GM13977 (cell line): ENCODE results near the gene MTHFD1L.

Source experiments
- DNase-seq: peaks from one replicate; pipeline ENCODE4 v3.0.0; 2012; ENCODE audit warnings: low spot score
- in situ Hi-C: fragments of 300-500 bp; cut with MboI; formaldehyde crosslinking; loops from one replicate; pipeline ENCODE4 v1.12.0; 2022; ENCODE audit warnings: low sequenced_read_pairs, low pct_unique_long_range_greater_than_20kb, mixed read lengths, inconsistent platforms; ENCODE audit not compliant: unreplicated experiment
- TF ChIP-seq, protein P1 (sequence below): IDR thresholded peaks from 2 replicates; pipeline ENCODE4 v1.5.1; 2012; ENCODE audit warnings: mild to moderate bottlenecking, control low read depth; ENCODE audit not compliant: insufficient read depth; ENCODE audit errors: extremely low read depth, missing control alignments

The MTHFD1L gene

DNA sequence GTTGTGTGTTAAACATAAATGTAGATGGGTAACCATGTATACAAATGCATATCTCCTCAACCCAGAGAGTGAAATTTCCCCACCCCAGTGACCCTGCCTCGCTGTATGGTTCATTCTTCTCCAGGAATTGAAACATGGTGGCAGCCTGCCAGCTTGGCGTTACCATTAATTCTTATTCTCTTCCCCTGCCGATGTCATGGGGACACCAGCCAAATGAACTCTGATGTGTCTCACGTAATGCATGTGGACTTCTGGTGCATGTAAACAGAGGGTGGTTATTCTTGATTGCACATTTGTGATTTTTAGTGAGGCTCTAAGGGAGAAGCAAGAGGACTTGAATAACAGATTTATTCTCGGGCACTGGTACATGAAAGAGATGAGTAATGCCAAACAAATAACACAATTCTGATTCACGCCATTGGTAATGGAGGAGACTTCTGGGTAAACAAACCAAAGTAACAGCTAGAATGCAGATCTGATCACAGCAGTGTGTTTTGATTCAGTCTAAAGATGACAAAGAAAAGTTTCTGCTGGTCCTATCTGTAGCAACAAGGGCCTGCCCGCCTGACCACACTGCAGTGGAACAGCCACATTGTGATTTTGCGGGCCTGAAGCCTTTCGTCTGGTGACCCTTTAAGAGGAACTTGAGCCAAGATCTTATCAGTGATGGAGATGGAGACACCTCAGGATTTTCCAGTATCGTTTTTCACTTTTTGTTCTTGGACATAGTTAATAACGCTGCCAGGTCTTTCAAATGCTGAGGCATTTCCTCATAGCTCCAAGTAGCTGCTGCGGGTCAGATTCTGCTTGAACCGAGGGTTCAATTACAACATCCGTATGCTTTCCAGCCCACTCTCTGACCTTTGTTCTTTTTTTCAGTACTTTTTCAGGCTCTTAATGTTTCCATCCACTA is 202.4 kb downstream of the MTHFD1L start:
- TF ChIP-seq, protein P1, sequence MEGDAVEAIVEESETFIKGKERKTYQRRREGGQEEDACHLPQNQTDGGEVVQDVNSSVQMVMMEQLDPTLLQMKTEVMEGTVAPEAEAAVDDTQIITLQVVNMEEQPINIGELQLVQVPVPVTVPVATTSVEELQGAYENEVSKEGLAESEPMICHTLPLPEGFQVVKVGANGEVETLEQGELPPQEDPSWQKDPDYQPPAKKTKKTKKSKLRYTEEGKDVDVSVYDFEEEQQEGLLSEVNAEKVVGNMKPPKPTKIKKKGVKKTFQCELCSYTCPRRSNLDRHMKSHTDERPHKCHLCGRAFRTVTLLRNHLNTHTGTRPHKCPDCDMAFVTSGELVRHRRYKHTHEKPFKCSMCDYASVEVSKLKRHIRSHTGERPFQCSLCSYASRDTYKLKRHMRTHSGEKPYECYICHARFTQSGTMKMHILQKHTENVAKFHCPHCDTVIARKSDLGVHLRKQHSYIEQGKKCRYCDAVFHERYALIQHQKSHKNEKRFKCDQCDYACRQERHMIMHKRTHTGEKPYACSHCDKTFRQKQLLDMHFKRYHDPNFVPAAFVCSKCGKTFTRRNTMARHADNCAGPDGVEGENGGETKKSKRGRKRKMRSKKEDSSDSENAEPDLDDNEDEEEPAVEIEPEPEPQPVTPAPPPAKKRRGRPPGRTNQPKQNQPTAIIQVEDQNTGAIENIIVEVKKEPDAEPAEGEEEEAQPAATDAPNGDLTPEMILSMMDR: no peak
- in situ Hi-C loops: no loop called here
- DNase-seq: no peak

DNA sequence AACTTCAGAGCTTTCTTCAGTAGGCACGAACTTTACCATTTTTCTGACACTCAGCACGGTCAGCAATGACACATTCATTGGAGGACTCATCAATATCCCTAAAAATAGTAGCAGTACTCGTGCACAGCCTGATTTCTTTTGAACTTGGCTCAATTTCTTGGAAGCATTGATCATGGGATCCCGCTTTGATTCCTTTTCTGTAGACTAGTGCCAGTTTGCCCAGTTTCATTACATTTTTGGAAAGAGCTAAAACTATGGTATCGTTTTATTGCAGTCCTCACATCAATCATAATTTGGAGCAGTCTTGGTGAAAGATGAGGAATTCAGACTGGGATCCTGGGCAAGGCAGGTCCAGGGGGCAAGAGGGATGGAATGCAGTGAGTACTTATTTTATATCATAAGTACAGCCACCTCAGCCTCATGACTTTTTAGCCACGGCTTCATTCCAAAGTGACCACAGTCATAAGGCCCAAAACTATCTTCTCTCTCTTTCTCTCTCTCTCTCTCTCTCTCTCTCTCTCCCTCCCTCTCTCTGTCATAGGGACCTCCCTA is 203.3 kb downstream of the MTHFD1L start:
- no peak for DNase-seq
- TF ChIP-seq, protein P1: no peak
- in situ Hi-C loops: no loop called here

DNA sequence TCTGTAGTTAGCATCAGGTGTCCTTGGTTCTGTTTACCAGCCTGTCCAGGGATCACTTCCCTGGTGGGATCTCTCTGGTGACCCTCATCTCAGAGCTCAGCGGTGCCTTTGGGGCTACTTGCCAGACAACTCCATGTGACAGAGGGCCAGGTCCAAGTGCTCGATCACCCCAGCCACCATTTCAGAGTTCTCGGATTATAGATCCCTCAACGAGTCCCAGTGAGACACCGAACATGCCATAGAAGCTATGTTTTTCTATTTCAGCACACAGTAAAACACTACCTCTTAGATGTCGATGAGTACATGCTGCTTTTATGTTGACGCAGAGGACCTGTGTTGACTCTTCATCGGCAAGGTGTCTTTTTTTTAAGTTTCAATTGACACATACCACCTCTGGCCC is 204.1 kb downstream of the MTHFD1L start:
- in situ Hi-C loops: no loop called here
- no peak for DNase-seq
- TF ChIP-seq, protein P1: no peak

DNA sequence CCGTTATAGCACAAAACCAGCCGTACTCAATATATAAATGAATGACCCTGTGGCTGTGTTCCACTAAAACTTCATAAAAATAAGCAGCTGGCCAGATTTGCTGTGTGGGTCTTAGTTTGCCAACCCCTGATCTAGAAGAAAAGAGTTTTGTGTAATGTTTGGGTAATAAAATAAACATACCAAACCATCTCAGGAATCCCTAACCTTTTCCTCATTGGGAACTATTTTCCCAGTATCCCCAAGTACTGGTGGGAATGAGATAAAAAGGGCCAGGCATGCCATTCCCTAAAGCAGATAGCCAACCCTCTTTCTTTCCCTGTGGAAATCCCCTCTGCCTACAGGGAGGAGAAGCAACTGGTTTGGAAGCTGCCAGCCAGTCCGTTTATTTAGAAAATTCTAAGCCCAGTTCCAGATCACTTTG is 205.1 kb downstream of the MTHFD1L start:
- in situ Hi-C loops: no loop called here
- DNase-seq: no peak
- TF ChIP-seq, protein P1: no peak

DNA sequence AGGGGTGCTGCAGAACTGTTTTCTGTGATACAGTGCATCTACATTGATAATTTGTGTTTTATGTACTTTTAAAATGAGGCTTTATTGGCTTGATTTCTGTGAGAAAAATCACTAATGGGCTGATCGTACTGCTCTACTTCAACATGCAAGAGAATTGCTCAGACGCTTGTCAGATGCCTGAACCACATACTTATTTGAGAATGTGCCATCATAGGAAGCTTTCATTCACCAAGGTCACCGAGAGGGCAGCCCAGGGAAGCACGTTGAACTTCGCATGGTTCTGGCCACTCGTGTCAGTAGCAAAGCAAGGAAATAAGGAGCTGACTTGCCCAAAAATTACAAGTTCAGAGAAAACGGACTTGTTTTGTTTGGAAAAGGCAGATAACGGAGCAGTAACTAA is 205.8 kb downstream of the MTHFD1L start:
- TF ChIP-seq, protein P1: no peak
- in situ Hi-C loops: no loop called here
- DNase-seq: no peak

DNA sequence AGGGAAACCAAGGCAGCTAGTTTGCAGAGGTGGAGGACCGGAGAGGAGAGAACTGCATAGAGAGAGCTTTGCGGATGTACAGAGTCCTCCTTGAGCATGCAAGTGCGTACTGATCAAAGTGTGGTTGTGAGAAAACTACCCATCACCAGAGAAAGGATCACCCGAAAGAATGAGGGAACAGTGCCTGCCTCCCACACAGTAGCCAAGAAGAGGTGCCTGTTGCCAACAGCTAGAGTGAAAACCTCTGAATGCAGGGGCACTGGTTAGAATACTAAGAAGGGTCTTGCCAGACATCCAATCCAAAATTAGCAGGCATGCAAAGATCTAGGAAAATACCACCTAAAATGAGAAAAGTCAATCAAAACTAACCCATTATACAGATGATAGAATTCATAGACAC is 207.6 kb downstream of the MTHFD1L start:
- in situ Hi-C loops: no loop called here
- no peak for DNase-seq
- TF ChIP-seq, protein P1: no peak
